22Rv1 (cell line): ENCODE data around the gene KCNMB3.
A peak's percentile ranks its signal among the peaks of the same experiment; 100 is the strongest.
"Not testable (repeated sequence)": the region's sequence is repeated elsewhere in the genome, so short reads cannot be mapped to it uniquely, and the experiment has no call there.

ENCODE experiments used
- H3K27ac ChIP-seq: fragments of 450-650 bp; 2 replicates; pipeline ENCODE4 v1.5.1; 2017
- ZFX ChIP-seq: fragments of 450-650 bp; IDR thresholded peaks from 2 replicates; pipeline ENCODE4 v1.6.1; 2017; ENCODE audit warnings: antibody characterized with exemption, borderline replicate concordance
- TF ChIP-seq, protein P1 (sequence below): fragments of 450-650 bp; IDR thresholded peaks from 2 replicates; pipeline ENCODE4 v1.5.1; 2017; ENCODE audit warnings: mild to moderate bottlenecking

KCNMB3 gene

DNA sequence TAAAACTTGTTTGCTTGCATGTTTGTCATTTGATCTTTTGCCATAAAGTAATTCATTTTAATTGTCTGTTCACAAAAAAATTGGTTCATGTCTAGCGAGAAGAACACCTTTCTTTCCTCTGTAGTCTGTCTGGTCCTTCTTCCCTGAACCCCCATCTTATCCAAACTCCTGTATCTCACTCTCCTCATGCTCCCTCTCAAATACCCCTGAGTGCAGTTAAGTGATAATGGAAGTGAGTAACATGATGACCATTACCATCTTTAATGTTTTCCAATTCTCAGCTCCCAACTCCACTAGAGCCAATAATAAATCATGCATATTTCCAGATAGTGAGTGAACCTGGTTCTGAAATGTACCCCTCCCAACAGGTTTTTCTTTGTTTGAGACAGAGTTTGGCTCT lies 14.2 kb upstream of the KCNMB3 start:
- TF ChIP-seq, protein P1, sequence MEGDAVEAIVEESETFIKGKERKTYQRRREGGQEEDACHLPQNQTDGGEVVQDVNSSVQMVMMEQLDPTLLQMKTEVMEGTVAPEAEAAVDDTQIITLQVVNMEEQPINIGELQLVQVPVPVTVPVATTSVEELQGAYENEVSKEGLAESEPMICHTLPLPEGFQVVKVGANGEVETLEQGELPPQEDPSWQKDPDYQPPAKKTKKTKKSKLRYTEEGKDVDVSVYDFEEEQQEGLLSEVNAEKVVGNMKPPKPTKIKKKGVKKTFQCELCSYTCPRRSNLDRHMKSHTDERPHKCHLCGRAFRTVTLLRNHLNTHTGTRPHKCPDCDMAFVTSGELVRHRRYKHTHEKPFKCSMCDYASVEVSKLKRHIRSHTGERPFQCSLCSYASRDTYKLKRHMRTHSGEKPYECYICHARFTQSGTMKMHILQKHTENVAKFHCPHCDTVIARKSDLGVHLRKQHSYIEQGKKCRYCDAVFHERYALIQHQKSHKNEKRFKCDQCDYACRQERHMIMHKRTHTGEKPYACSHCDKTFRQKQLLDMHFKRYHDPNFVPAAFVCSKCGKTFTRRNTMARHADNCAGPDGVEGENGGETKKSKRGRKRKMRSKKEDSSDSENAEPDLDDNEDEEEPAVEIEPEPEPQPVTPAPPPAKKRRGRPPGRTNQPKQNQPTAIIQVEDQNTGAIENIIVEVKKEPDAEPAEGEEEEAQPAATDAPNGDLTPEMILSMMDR: no peak
- no peak for TF ChIP-seq ZFX
- H3K27ac ChIP-seq: no peak overlapping the region

- no peak for TF ChIP-seq ZFX
- TF ChIP-seq, protein P1: no peak
- no peak overlapping the region for H3K27ac ChIP-seq
These were observed 13.5 kb upstream of the KCNMB3 start for GRCh38 chr3:179264449-179264848.

- H3K27ac ChIP-seq: no peak overlapping the region
- TF ChIP-seq ZFX: no peak
- TF ChIP-seq, protein P1: no peak
These were observed 12.2 kb upstream of the KCNMB3 start for GRCh38 chr3:179263134-179263533.

- TF ChIP-seq ZFX: no peak
- TF ChIP-seq, protein P1: no peak
- H3K27ac ChIP-seq: peak overlapping the region; percentile 34; the same call in 1 of the 2 replicates
These were observed 10.2 kb upstream of the KCNMB3 start for GRCh38 chr3:179260949-179261765.

DNA sequence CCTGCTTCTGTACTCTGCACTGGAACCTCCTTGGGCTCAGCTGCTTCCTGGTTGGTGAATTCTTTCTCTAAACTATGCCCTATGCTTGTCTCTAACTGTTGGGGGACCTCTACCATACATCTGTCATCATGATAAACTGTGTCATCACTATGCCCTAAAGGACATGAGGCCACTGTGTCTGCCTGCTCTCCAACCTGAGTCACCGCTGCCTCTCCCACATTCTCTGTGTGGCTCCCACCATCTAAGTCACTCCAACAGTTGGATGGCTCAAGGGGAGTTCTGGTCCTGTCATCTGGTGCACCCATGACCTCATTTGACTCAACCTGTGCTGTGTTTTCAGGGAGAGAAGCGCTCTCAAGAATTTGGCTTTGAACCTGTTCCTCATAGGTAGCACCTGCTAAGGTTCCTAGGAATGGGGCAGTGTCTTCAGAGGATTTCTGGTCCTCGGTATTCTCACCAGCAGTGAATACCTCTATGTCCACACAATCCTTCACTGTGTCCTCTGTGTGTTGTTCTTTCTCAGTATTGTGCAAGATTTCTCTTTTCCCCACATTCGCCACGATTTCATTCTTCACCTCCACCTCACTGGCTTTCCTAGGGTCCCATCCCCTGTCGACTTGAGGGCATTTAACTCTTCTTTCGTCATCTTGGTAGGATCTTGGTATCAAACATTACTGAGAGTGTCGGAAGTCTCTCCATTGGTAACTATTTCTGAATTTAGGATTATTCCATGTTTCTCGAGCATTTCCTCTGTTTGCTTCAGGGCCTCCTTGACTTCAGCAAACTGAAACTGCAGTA lies 9.2 kb upstream of the KCNMB3 start:
- H3K27ac ChIP-seq: not testable (repeated sequence)

DNA sequence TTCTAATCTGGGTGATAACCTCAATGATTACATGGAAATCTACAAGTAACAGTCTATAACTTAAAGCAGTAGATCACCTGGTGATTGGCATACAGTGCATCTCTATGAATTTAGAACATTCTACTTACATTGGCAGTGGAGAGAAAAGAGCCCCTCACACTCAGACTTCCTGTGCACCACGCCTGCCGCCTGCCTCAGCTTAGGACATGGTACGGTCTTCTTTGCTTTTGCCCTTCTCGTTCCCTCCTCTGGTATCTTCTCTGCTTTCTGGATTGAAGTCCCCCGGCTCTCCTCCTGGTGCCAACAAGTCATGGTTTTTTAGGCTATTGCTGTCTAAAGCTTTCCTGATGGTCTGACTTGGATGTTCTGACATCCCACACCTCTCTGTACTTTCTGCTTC lies 7.9 kb upstream of the KCNMB3 start:
- H3K27ac ChIP-seq: no peak overlapping the region
- no peak for TF ChIP-seq ZFX
- TF ChIP-seq, protein P1: no peak

- H3K27ac ChIP-seq: not testable (repeated sequence)
These were observed 6.8 kb upstream of the KCNMB3 start for GRCh38 chr3:179257742-179258141.

DNA sequence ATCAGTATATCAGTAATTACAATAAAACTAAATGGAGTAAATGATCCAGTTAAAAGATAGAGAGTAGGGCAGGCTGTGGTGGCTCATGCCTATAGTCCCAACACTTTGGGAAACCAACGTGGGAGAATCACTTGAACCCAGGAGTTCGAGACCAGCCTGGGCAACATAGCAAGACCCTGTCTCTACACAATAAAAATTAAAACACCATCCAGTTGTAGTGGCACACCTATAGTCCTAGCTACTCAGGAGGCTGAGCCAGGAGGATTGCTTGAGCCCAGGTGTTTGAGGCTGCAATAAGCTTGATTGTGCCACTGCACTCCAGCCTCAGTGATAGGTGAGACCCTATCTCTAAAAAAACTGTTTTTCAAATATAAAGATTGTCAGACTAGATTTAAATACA lies 5.9 kb upstream of the KCNMB3 start:
- no peak overlapping the region for H3K27ac ChIP-seq
- TF ChIP-seq, protein P1: no peak
- no peak for TF ChIP-seq ZFX
